Fibroblast of skin of left biceps (primary cell): Measurements from ENCODE around the gene DNAH8.

Experiments
- DNase-seq, 2 experiments: peaks; one replicate each; pipeline ENCODE4 v3.0.0-alpha.2; 2013; ENCODE audit warnings: low read depth in 2 of 2

Gene DNAH8

GRCh38 chr6:39075807-39076622 is 360.9 kb downstream of the DNAH8 start:
- DNase-seq, result no peak

DNA sequence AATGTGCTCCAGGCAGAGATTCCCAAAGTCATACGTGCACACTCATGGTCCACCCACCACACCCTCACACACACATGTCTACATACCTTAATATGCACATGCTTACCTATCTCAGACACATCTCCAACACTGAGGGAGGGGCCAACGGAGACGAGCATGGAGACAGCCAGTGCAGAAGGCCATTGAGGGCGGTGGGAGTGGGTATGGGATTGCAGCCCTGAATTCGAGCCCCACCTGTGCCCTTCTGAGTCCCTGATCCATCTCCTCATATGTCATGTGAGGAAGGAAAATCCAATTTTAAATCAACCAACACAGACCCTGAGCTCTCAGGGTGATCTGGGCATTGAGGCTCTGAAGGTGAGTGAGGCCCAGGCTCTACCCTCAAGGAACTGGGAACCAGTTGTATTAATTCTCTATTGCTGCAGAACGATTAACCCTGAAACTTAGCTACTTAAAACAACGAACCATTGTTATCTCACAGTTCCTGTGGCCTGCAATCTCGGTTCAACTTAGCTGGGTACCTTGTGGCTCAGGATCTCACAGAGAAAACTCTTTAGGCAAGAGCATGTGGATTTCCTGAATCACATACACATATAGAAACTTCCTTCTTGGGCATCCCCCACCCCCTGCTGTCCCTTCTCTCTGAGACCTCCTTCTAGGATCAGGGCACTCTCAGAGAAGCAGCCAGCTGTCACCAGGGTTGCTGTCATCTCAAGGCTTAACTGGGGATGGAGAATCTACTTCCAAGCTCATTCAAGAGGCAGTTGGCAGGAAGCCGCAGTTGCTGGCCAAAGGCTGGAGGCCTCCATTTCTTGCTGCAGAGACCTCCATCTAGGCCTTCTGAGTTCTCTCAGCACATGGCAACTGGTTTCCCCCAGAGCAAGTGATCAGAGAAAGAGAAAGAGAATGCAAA is 361.8 kb downstream of the DNAH8 start:
- no peak for DNase-seq

- no peak for DNase-seq
These were observed 362.9 kb downstream of the DNAH8 start for GRCh38 chr6:39077882-39078594.

GRCh38 chr6:39078695-39079094 is 363.6 kb downstream of the DNAH8 start:
- no peak for DNase-seq

GRCh38 chr6:39079197-39080125 is 364.4 kb downstream of the DNAH8 start:
- DNase-seq, result no peak
